ENCODE results near the gene PTGR2. TPM values are rescaled to one million over a fixed set of nuclear protein-coding genes. Genes with fewer than 3 reads are reported as not detected.
"Not testable (repeated sequence)": the region's sequence is repeated elsewhere in the genome, so short reads cannot be mapped to it uniquely, and the experiment has no call there.

The PTGR2 gene
- total RNA-seq, 1 donor from 2014 or later = 2.0 TPM

DNA sequence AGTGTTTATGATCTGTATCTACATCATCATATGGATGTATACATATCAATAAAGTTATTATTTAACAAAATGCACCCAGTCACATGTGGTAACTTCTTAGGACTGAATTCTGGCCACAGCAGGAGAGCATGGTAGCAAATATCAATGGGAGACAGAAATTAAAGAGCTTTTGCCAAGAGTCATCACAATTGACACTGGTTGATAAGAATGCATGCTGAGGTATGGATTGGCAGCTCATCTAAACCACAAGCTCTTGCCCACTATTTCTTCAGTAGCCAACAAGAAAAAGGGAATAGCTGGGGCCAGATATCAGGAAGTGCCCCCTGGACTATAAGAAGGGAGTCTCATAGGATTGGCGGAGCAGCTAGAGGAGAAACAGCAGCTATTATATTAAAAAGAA, 9.4 kb upstream of the PTGR2 start:
- Mint-ChIP-seq H3K36me3 (ENCODE audit: low read depth) (peaks cover 1% of the 10 kb centered on the region), H3K4me1 (ENCODE audit: low read depth) (no peaks in the 10 kb centered on the region), H3K27me3 (ENCODE audit: insufficient read depth) (peaks cover 11% of the 10 kb centered on the region), H3K9me3 (no peaks in the 10 kb centered on the region), H3K4me3 (no peak overlapping the region), H3K27ac (no peak overlapping the region)
- intact Hi-C loops (cut with micrococcal nuclease) = no loop called here
- no peak for DNase-seq (ENCODE audit: low spot score)

DNA sequence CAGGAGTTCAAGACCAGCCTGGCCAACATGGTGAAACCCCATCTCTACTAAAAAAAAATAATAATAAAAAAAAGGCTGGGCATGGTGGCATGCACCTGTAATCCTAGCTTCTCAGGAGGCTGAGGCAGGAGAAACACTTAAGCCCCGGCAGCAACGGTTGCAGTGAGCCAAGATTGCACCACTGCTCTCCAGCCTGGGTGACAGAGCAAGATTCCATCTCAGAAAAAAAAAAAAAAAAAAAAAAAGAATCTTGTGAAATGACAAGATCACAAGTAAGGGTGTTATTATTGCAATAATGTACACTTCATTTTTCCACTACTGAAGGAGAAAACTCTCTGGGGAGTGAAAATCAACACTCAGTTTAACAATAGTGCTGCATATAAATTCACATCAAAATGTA, 8.8 kb upstream of the PTGR2 start:
- no peak for DNase-seq (ENCODE audit: low spot score)
- H3K4me3 Mint-ChIP-seq = no peak overlapping the region
- peaks cover 1% of the 10 kb centered on the region for H3K36me3 Mint-ChIP-seq (ENCODE audit: low read depth)
- no peaks in the 10 kb centered on the region for H3K4me1 Mint-ChIP-seq (ENCODE audit: low read depth)
- no peak overlapping the region for H3K27ac Mint-ChIP-seq
- H3K9me3 Mint-ChIP-seq = no peaks in the 10 kb centered on the region
- intact Hi-C loops (cut with micrococcal nuclease) = no loop called here
- peaks cover 11% of the 10 kb centered on the region for H3K27me3 Mint-ChIP-seq (ENCODE audit: insufficient read depth)

DNA sequence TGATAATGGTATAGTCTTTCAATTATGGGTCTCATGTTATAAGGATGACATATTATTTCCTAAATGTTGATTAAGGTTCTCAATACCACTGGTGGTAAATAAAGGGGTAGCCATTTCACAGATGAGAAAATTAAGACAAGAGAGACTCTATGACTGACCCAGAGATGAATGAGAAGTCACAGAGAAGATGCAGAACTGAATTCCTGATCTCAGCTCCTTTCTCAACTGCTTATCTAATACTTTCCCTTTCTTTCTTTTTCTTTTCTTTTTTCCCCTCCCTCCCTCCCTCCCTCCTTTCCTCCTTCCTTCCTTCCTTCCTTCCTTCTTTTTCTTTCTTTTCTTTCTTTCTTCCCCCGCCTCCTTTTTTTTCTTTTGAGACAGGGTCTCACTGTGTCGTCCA, 8.3 kb upstream of the PTGR2 start:
- intact Hi-C loops (cut with micrococcal nuclease) = no loop called here
- H3K27ac Mint-ChIP-seq = no peak overlapping the region
- H3K9me3 Mint-ChIP-seq = no peaks in the 10 kb centered on the region
- H3K4me1 Mint-ChIP-seq (ENCODE audit: low read depth) = no peaks in the 10 kb centered on the region
- peaks cover 11% of the 10 kb centered on the region for H3K27me3 Mint-ChIP-seq (ENCODE audit: insufficient read depth)
- H3K4me3 Mint-ChIP-seq = no peak overlapping the region
- no peak for DNase-seq (ENCODE audit: low spot score)
- peaks cover 1% of the 10 kb centered on the region for H3K36me3 Mint-ChIP-seq (ENCODE audit: low read depth)

DNA sequence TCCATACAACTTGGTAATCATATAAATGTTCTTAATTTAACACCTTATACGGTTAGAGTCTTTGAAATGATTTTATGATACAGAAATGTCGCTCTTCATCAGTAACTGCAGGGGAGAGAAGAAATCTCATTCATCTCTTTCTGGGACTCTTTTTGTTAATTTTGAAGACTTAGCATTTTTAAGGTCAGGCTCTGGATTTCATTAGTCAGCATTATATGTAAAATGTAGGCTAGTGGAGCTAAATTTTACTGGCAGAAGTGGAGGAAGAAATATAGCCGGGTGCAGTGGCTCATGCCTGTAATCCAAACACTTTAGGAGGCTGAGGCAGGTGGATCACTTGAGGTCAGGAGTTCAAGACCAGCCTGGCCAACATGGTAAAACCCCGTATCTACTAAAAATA, 4.7 kb upstream of the PTGR2 start:
- no peak for DNase-seq (ENCODE audit: low spot score)
- Mint-ChIP-seq H3K4me1 (ENCODE audit: low read depth) (peaks cover 12% of the 10 kb centered on the region), H3K27ac (no peak overlapping the region), H3K9me3 (no peaks in the 10 kb centered on the region), H3K36me3 (ENCODE audit: low read depth) (peaks cover 1% of the 10 kb centered on the region), H3K4me3 (no peak overlapping the region), H3K27me3 (ENCODE audit: insufficient read depth) (peaks cover 7% of the 10 kb centered on the region)
- intact Hi-C loops (cut with micrococcal nuclease) = no loop called here

DNA sequence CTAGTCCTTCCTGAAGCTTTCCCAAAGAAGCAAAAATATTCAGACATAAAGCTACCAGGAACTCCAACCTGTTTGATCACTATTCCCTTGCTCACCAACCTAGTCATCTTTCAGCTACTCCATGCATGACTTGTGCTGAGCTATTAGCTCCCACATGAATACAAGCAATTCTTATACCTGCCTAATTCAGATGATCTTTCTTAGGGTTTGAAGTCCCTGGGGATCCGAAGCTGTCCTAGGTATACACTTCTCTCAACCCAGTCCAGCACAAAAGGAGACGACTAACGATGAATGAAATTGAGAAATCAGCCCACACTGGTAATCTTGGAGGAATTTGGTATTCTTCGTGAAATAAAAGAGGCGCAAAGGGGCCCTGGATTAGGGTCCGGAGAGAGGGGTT, 631 bp upstream of the PTGR2 start:
- H3K9me3 Mint-ChIP-seq = no peaks in the 10 kb centered on the region
- peak overlapping the region; percentile 91 for H3K4me3 Mint-ChIP-seq
- peaks cover 20% of the 10 kb centered on the region for H3K4me1 Mint-ChIP-seq (ENCODE audit: low read depth)
- peaks cover 5% of the 10 kb centered on the region for H3K27me3 Mint-ChIP-seq (ENCODE audit: insufficient read depth)
- intact Hi-C loops (cut with micrococcal nuclease) = loop anchor here (2.0 to 10.0 kb wide), 3 partner anchors 64 to 356 kb away; partner anchors contain the start of genes ACOT2 and RIOX1
- peaks cover 1% of the 10 kb centered on the region for H3K36me3 Mint-ChIP-seq (ENCODE audit: low read depth)
- DNase-seq (ENCODE audit: low spot score) = no peak
- H3K27ac Mint-ChIP-seq = peak overlapping the region; percentile 63

DNA sequence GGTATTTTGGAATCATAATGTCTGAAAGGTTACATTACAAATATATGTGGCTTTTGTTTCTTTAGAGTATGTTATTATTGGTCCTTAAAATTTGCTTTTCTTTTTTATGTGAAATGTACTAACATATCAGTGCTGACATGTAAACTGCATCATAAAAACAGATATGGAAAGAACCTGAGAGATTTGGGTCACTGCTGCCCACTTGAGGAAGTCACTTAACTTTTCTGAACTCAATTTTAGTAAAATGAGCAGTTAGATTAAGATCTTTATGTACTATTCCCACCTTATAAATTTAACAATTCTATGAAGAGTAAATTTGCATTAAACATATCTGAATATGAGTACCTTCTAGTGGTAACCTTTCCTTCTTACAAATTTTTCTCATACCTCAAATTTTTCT, 7.5 kb downstream of the PTGR2 start:
- DNase-seq (ENCODE audit: low spot score) = no peak
- H3K36me3 Mint-ChIP-seq (ENCODE audit: low read depth) = no peaks in the 10 kb centered on the region
- H3K27me3 Mint-ChIP-seq (ENCODE audit: insufficient read depth) = no peaks in the 10 kb centered on the region
- intact Hi-C loops (cut with micrococcal nuclease) = loop anchor here (10.0 kb wide), 1 partner anchor 364 kb away; the partner anchor contains the start of gene RIOX1
- H3K4me3 Mint-ChIP-seq = no peak overlapping the region
- H3K4me1 Mint-ChIP-seq (ENCODE audit: low read depth) = no peaks in the 10 kb centered on the region
- H3K27ac Mint-ChIP-seq = no peak overlapping the region
- no peaks in the 10 kb centered on the region for H3K9me3 Mint-ChIP-seq

DNA sequence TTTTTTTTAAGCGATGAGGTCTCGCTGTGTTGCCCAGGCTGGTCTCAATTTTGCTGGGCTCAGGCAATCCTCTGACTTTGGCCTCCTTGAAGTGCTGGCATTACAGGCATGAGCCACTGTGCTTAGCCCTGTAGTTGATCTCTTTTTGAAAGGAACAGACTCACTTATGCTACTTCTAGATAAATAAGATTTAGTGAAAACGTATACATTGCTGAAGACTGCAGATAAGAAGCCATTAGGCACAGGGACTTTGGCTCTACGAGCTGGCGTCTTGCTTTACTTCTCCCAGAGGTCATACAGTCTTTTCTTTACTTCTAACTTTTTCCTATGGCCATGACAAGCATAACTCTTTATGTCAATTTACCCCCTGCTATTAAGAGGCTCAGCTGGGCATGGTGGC, 9.4 kb downstream of the PTGR2 start:
- no peaks in the 10 kb centered on the region for H3K27me3 Mint-ChIP-seq (ENCODE audit: insufficient read depth)
- no peak overlapping the region for H3K27ac Mint-ChIP-seq
- H3K9me3 Mint-ChIP-seq = no peaks in the 10 kb centered on the region
- H3K36me3 Mint-ChIP-seq (ENCODE audit: low read depth) = no peaks in the 10 kb centered on the region
- no peak overlapping the region for H3K4me3 Mint-ChIP-seq
- intact Hi-C loops (cut with micrococcal nuclease) = no loop called here
- H3K4me1 Mint-ChIP-seq (ENCODE audit: low read depth) = no peaks in the 10 kb centered on the region
- no peak for DNase-seq (ENCODE audit: low spot score)

DNA sequence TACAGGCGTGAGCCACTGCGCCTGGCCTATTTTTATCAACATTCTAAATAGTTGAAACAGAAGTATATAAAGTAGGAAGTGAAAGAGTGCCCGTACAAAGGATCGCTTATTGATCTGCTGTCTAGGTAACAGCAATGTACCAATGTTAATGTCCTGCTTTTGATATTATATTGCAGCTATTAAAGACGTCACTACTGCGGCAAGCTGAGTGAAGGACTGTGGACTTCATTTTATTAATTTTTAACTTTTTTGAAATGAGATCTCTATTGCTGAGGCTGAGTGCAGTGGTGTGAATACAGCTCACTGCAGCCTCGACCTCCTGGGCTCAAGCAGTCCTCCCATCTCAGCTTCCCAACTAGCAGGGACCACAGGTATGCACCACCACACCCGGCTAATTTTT, 10.8 kb downstream of the PTGR2 start:
- DNase-seq (ENCODE audit: low spot score) = no peak
- Mint-ChIP-seq H3K27me3 (ENCODE audit: insufficient read depth) (no peaks in the 10 kb centered on the region), H3K27ac (no peak overlapping the region), H3K9me3 (no peaks in the 10 kb centered on the region), H3K4me1 (ENCODE audit: low read depth) (no peaks in the 10 kb centered on the region), H3K36me3 (ENCODE audit: low read depth) (no peaks in the 10 kb centered on the region), H3K4me3 (no peak overlapping the region)
- intact Hi-C loops (cut with micrococcal nuclease) = no loop called here

DNA sequence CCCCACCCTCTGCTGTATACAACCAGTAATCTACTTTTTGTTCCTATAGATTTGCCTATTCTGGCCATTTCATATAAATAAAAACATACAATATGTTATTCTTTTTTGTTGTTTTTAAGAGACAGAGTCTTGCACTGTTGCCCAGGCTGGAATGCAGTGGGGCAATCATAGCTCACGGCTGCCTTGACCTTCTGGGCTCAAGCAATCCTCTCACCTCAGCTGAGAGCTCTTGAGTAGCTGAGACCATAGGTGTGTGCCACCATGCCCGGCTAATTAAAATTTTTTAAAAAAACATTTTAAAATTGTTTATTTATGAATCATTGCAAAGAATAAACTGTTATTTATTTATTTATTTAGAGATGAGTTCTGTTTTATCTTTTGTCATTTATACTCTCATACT, 11.6 kb downstream of the PTGR2 start:
- Mint-ChIP-seq H3K36me3 (ENCODE audit: low read depth) (no peaks in the 10 kb centered on the region), H3K4me1 (ENCODE audit: low read depth) (no peaks in the 10 kb centered on the region), H3K9me3 (no peaks in the 10 kb centered on the region), H3K27me3 (ENCODE audit: insufficient read depth) (no peaks in the 10 kb centered on the region), H3K27ac (no peak overlapping the region), H3K4me3 (no peak overlapping the region)
- no peak for DNase-seq (ENCODE audit: low spot score)
- intact Hi-C loops (cut with micrococcal nuclease) = no loop called here

DNA sequence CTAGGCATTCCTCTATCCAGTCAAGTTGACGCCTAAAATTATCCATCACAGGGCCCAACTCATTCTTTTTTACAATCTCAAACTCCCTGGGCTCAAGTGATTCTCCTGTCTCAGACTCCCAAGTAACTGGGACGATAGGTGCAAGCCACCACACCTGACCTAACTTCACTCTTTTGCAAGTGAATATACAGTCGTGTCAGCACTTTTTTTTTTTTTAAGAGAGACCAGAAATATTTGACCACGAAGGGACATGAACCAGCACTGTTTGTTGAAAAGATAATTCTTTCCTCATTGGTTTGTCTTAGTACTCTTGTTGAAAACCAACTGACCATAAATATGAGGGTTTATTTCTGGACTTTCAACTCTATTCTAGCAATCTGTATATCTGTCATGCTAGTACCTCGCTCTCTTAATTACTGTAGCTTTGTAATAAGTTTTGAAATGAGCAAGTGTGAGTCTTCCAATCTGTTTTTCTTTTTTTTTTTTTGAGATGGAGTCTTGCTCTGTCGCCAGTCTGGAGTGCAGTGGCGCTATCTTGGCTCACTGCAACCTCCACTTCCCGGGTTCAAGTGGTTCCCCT, 14.0 kb downstream of the PTGR2 start:
- Mint-ChIP-seq H3K36me3 (ENCODE audit: low read depth) (no peaks in the 10 kb centered on the region), H3K27me3 (ENCODE audit: insufficient read depth) (no peaks in the 10 kb centered on the region), H3K4me3 (no peak overlapping the region), H3K4me1 (ENCODE audit: low read depth) (no peaks in the 10 kb centered on the region), H3K9me3 (no peaks in the 10 kb centered on the region), H3K27ac (no peak overlapping the region)
- intact Hi-C loops (cut with micrococcal nuclease) = no loop called here
- no peak for DNase-seq (ENCODE audit: low spot score)

DNA sequence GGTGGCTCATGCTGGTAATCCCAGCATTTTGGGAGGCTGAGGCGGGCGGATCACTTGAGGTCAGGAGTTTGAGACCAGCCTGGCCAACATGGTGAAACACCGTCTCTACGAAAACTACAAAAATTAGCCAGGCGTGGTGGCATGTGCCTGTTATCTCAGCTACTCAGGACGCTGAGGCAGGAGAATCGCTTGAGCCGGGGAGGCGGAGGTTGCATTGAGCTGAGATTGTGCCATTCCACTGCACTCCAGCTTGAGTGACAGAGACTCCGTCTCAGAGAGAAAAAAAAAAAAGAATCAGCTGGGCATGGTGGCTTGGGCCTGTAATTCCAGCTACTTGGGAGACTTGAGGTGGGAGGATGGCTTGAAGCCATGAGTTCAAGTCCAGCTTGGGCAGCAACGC, 18.1 kb downstream of the PTGR2 start:
- intact Hi-C loops (cut with micrococcal nuclease) = loop anchor here (2.0 kb wide), 1 partner anchor 361 kb away; no protein-coding TSS in a partner anchor
- H3K36me3 Mint-ChIP-seq (ENCODE audit: low read depth); H3K27me3 Mint-ChIP-seq (ENCODE audit: insufficient read depth); H3K27ac Mint-ChIP-seq; H3K4me3 Mint-ChIP-seq; H3K4me1 Mint-ChIP-seq (ENCODE audit: low read depth); DNase-seq (ENCODE audit: low spot score); H3K9me3 Mint-ChIP-seq: not testable (repeated sequence)

DNA sequence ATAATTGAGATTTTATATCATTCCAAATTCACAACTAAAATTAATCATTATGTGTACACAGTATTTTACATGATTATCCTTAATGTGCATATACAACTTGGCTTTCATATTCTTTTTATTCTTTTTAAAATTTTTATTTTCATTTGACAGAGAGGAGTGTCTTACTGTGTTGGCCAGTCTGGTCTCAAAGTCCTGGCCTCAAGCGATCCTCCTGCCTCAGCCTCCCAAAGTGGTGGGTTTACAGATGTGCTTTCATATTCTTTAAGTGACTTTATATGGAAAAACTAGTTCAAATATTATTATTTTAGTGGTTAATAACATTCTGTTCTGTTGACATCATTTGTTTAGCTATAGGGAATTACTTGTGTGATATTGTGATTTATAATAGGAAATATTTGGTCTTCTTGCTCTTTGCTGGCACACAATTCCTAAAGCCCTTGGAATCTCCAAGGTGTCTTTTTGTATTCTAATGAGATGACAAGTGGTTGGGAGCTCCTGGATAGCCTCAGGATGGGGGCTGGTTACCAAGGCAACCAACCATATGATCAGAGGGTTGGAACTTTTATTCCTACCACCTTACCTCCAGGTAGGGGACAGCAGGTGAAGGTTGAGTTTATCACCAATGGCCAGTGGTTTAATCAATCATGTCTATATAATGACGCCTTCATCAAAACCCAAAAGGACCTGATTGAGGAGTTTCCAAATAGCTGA, 19.0 kb downstream of the PTGR2 start:
- DNase-seq (ENCODE audit: low spot score) = no peak
- no peaks in the 10 kb centered on the region for H3K36me3 Mint-ChIP-seq (ENCODE audit: low read depth)
- intact Hi-C loops (cut with micrococcal nuclease) = no loop called here
- no peaks in the 10 kb centered on the region for H3K4me1 Mint-ChIP-seq (ENCODE audit: low read depth)
- H3K9me3 Mint-ChIP-seq = no peaks in the 10 kb centered on the region
- no peak overlapping the region for H3K27ac Mint-ChIP-seq
- H3K4me3 Mint-ChIP-seq = no peak overlapping the region
- peaks cover 2% of the 10 kb centered on the region for H3K27me3 Mint-ChIP-seq (ENCODE audit: insufficient read depth)

DNA sequence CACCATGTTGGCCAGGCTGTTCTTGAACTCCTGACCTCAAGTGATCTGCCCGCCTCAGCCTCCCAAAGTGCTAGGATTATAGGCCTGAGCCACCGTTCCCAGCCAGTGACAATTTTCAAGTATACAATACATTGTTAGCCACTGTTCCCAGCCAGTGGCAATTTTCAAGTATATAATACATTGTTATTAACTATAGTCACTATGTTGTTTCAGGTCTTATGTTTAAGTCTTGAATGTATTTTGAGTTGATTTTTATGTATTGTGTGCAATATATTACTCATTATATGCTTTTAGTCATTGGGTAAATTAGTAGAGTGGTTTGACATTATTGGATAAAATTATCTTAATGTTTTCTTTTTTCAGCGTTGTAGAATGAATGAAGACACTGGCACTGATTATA, 22.0 kb downstream of the PTGR2 start:
- Mint-ChIP-seq H3K4me3 (no peak overlapping the region), H3K36me3 (ENCODE audit: low read depth) (no peaks in the 10 kb centered on the region), H3K9me3 (no peaks in the 10 kb centered on the region), H3K4me1 (ENCODE audit: low read depth) (no peaks in the 10 kb centered on the region), H3K27ac (no peak overlapping the region), H3K27me3 (ENCODE audit: insufficient read depth) (peaks cover 2% of the 10 kb centered on the region)
- DNase-seq (ENCODE audit: low spot score) = no peak
- intact Hi-C loops (cut with micrococcal nuclease) = no loop called here

All from activated T-helper 1 cell treated with anti-CD3 and anti-CD28 coated beads, Interleukin-12 subunit alpha, Interleukin-12 subunit beta, Interleukin-2, Interleukin-4 antibody, amounts not matched to agents 30 ng/mL and 10 ng/mL and 1 ng/mL, durations not matched to agents 14 hours and 24 hours and 36 hours (primary cell).